CD14-positive monocyte (primary cell): ENCODE measurements around the gene KCNN4. TPM values are rescaled to one million over a fixed set of nuclear protein-coding genes. Genes with fewer than 3 reads are reported as not detected.

Experiments used
- DNase-seq, 3 donors: peaks; one replicate each; pipeline ENCODE4 v3.0.0-alpha.2; 2011 to 2022
- H2AFZ ChIP-seq: 2 replicates; pipeline ENCODE4 v1.6.0; 2012; ENCODE audit warnings: mild to moderate bottlenecking, low read depth, low read length, inconsistent platforms; ENCODE audit not compliant: insufficient read depth, poor library complexity, severe bottlenecking
- H3K27ac ChIP-seq, 2 donors: 1 replicate in 1 of 2; 2 replicates in 1 of 2; pipeline ENCODE4 v1.5.1; 2012 to 2013; ENCODE audit warnings: low read length in 2 of 2, control low read depth in 1 of 2, inconsistent platforms in 1 of 2, low read depth in 1 of 2, mild to moderate bottlenecking in 1 of 2
- H3K27me3 ChIP-seq, 2 donors: one replicate each; pipeline versions ENCODE4 v1.6.0 to v1.6.1; 2011 to 2013; ENCODE audit warnings: low read length in 2 of 2; ENCODE audit not compliant: control insufficient read depth in 2 of 2, insufficient read depth in 2 of 2
- H3K36me3 ChIP-seq, 2 donors: replicated peaks in 1 of 2; 1 replicate in 1 of 2; 2 replicates in 1 of 2; pipeline versions ENCODE4 v1.5.1 to v1.6.1; 2012 to 2013; ENCODE audit warnings: low read length in 2 of 2, control low read depth in 1 of 2, inconsistent platforms in 1 of 2, mild to moderate bottlenecking in 1 of 2; ENCODE audit not compliant: insufficient read depth in 2 of 2, control insufficient read depth in 1 of 2
- H3K4me1 ChIP-seq, 2 donors: 1 replicate in 1 of 2; 2 replicates in 1 of 2; pipeline versions ENCODE4 v1.5.1 to v1.6.1; 2012 to 2013; ENCODE audit warnings: low read length in 2 of 2, control low read depth in 1 of 2, inconsistent platforms in 1 of 2, mild to moderate bottlenecking in 1 of 2, moderate library complexity in 1 of 2; ENCODE audit not compliant: insufficient read depth in 2 of 2, control insufficient read depth in 1 of 2
- H3K4me2 ChIP-seq: replicated peaks from 2 replicates; pipeline ENCODE3; 2012; ENCODE audit warnings: low read length, moderate library complexity, mild to moderate bottlenecking; ENCODE audit not compliant: poor library complexity, severe bottlenecking; ENCODE audit errors: extremely low read depth
- H3K4me3 ChIP-seq, 3 experiments: fragments of 200-600 bp in 1 of 3; sonication (generic) in 1 of 3; replicated peaks in 1 of 3; 1 replicate in 2 of 3; 2 replicates in 1 of 3; pipeline ENCODE4 v1.5.1; 2011 to 2013; ENCODE audit warnings: low read length in 3 of 3, mild to moderate bottlenecking in 3 of 3, control low read depth in 2 of 3, low read depth in 2 of 3, inconsistent platforms in 1 of 3, moderate library complexity in 1 of 3
- H3K79me2 ChIP-seq: 2 replicates; pipeline ENCODE4 v1.6.0; 2012; ENCODE audit warnings: mild to moderate bottlenecking, control low read depth, inconsistent platforms, low read length, moderate library complexity; ENCODE audit not compliant: insufficient read depth
- H3K9ac ChIP-seq: 2 replicates; pipeline ENCODE4 v1.6.0; 2017; ENCODE audit warnings: low read length, mild to moderate bottlenecking; ENCODE audit not compliant: insufficient read depth, poor library complexity, severe bottlenecking
- H3K9me3 ChIP-seq, 2 donors: replicated peaks in 1 of 2; 1 replicate in 1 of 2; 2 replicates in 1 of 2; pipeline versions ENCODE4 v1.5.1 to v1.6.1; 2012 to 2013; ENCODE audit warnings: low read length in 2 of 2, control low read depth in 1 of 2; ENCODE audit not compliant: control insufficient read depth in 1 of 2, insufficient read depth in 1 of 2
- H4K20me1 ChIP-seq: 2 replicates; pipeline ENCODE4 v1.6.0; 2012; ENCODE audit warnings: mild to moderate bottlenecking, low read length, control low read depth, moderate library complexity; ENCODE audit not compliant: insufficient read depth
- H3K27ac Mint-ChIP-seq, 7 donors: one replicate each; pipeline ENCODE4 v1.8.0; 2020; ENCODE audit warnings: mild to moderate bottlenecking in 7 of 7, mixed read lengths in 7 of 7, moderate library complexity in 6 of 7, inconsistent platforms in 2 of 7
- H3K27me3 Mint-ChIP-seq, 3 donors: one replicate each; pipeline ENCODE4 v1.8.0; 2021 to 2022; ENCODE audit warnings: low read depth in 3 of 3, mild to moderate bottlenecking in 3 of 3, mixed read lengths in 3 of 3, moderate library complexity in 3 of 3, inconsistent platforms in 1 of 3
- H3K36me3 Mint-ChIP-seq, 2 donors: one replicate each; pipeline ENCODE4 v1.8.0; 2020; ENCODE audit warnings: mixed read lengths in 2 of 2, inconsistent platforms in 1 of 2, mild to moderate bottlenecking in 1 of 2
- H3K4me1 Mint-ChIP-seq: one replicate; pipeline ENCODE4 v1.8.0; 2020; ENCODE audit warnings: mild to moderate bottlenecking, mixed read lengths
- H3K4me3 Mint-ChIP-seq, 2 donors: one replicate each; pipeline ENCODE4 v1.8.0; 2020; ENCODE audit warnings: mild to moderate bottlenecking in 2 of 2, mixed read lengths in 2 of 2, moderate library complexity in 1 of 2
- H3K9me3 Mint-ChIP-seq, 7 donors: one replicate each; pipeline ENCODE4 v1.8.0; 2020 to 2022; ENCODE audit warnings: mixed read lengths in 7 of 7, mild to moderate bottlenecking in 6 of 7, moderate library complexity in 6 of 7, inconsistent platforms in 2 of 7
- CTCF ChIP-seq: fragments of 200-600 bp; IDR thresholded peaks from one replicate; pipeline ENCODE4 v1.8.0; 2022; ENCODE audit warnings: antibody characterized with exemption, mild to moderate bottlenecking
- WGBS: methylation state at CpG from one replicate; pipeline ENCODE4 v1.1.5; 2013; ENCODE audit warnings: missing lambda C conversion rate; ENCODE audit not compliant: insufficient coverage; 5-methylcytosine and 5-hydroxymethylcytosine counted together
- intact Hi-C, 2 donors: fragments of 100-400 bp; cut with micrococcal nuclease; formaldehyde crosslinking; loops; one replicate each; pipeline versions ENCODE4 v1.15.0 to v1.15.1; 2023
- polyA plus RNA-seq, 3 donors: library from polyadenylated mRNA; depleted of rRNA in 1 of 3; unstranded in 2 of 3; stranded (reverse) in 1 of 3; fragments of 300-500 nt in 2 of 3; fragments of >200 nt in 1 of 3; fragmentation: Illumina TruSeq in 2 of 3; gene quantifications; 1 replicate in 2 of 3; 2 replicates in 1 of 3; pipeline ENCODE4 v1.2.3, GENCODE V29; 2012 to 2021

The KCNN4 gene
- polyA plus RNA-seq, 3 donors: 12.9 to 70.4 (median 17.1) TPM

GRCh38 chr19:43735957-43736356 is 44.8 kb downstream of the KCNN4 start:
- no peak overlapping the region for H2AFZ ChIP-seq
- peaks cover 91 to 98% of the 10 kb centered on the region in 2 donors for H3K36me3 Mint-ChIP-seq
- peaks cover 30% of the 10 kb centered on the region for H3K4me1 Mint-ChIP-seq

GRCh38 chr19:43735013-43735412 is 45.8 kb downstream of the KCNN4 start:
- H3K79me2 ChIP-seq: no peaks in the 10 kb centered on the region
- Mint-ChIP-seq H3K36me3 (peaks cover 90 to 98% of the 10 kb centered on the region in 2 donors), H3K4me3 (no peak overlapping the region), H3K9me3 (no peaks in the 10 kb centered on the region), H3K27ac (no peak overlapping the region), H3K27me3 (no peaks in the 10 kb centered on the region), H3K4me1 (peaks cover 30% of the 10 kb centered on the region)
- 100% methylated on average over 4 of the region's 6 CpGs for WGBS
- H3K9me3 ChIP-seq: no peaks in the 10 kb centered on the region
- no peaks in the 10 kb centered on the region for H4K20me1 ChIP-seq
- no peak for DNase-seq
- H3K36me3 ChIP-seq: peaks cover 74 to 98% of the 10 kb centered on the region in 2 donors
- TF ChIP-seq CTCF: no peak
- H3K4me1 ChIP-seq: peaks cover 25% of the 10 kb centered on the region in 2 donors
- intact Hi-C loops: loop anchor here in 1 of 2 donors (5.0 kb wide), 1 partner anchor 67 kb away; the partner anchor contains the start of gene LYPD5
- no peak overlapping the region for H3K4me3 ChIP-seq
- H3K27me3 ChIP-seq: no peaks in the 10 kb centered on the region
- no peak overlapping the region for H3K27ac ChIP-seq
- no peak overlapping the region for H2AFZ ChIP-seq
- no peak overlapping the region for H3K9ac ChIP-seq
- H3K4me2 ChIP-seq: no peak overlapping the region

More at GRCh38 chr19:43735957-43736356, 44.8 kb downstream of the KCNN4 start:
- H3K9me3 Mint-ChIP-seq: no peaks in the 10 kb centered on the region
- H3K27me3 Mint-ChIP-seq: no peaks in the 10 kb centered on the region
- H4K20me1 ChIP-seq: no peaks in the 10 kb centered on the region
- peak overlapping the region in 1 of 7 donors; percentile 44 for H3K27ac Mint-ChIP-seq
- H3K9ac ChIP-seq: no peak overlapping the region
- peaks cover 77 to 98% of the 10 kb centered on the region in 2 donors for H3K36me3 ChIP-seq
- H3K4me3 Mint-ChIP-seq: no peak overlapping the region
- no peak for DNase-seq
- intact Hi-C loops: loop anchor here in 1 of 2 donors (5.0 kb wide), 1 partner anchor 66 kb away; the partner anchor contains the start of gene LYPD5
- H3K27me3 ChIP-seq: no peaks in the 10 kb centered on the region
- H3K9me3 ChIP-seq: no peaks in the 10 kb centered on the region
- H3K4me3 ChIP-seq: no peak overlapping the region
- no peak for TF ChIP-seq CTCF
- H3K4me1 ChIP-seq: peaks cover 25% of the 10 kb centered on the region in 2 donors
- no peak overlapping the region for H3K4me2 ChIP-seq
- H3K27ac ChIP-seq: no peak overlapping the region
- H3K79me2 ChIP-seq: no peaks in the 10 kb centered on the region
